HEK293 (cell line): ENCODE results near the gene FUOM.
A peak's percentile ranks its signal among the peaks of the same experiment; 100 is the strongest.

Experiments used
- OSR2 ChIP-seq: fragments of 450-650 bp; formaldehyde crosslinking; IDR thresholded peaks from 2 replicates; pipeline ENCODE4 v1.5.1; 2016; ENCODE audit warnings: missing biosample characterization, missing genetic modification characterization
- OVOL3 ChIP-seq: fragments of 450-650 bp; formaldehyde crosslinking; IDR thresholded peaks from 2 replicates; pipeline ENCODE4 v1.5.1; 2016; ENCODE audit warnings: missing biosample characterization, missing genetic modification characterization
- RBAK ChIP-seq: fragments of 450-650 bp; formaldehyde crosslinking; IDR thresholded peaks from 2 replicates; pipeline ENCODE4 v1.5.1; 2016; ENCODE audit warnings: missing biosample characterization, missing genetic modification characterization
- SCRT1 ChIP-seq: fragments of 450-650 bp; formaldehyde crosslinking; IDR thresholded peaks from 2 replicates; pipeline ENCODE4 v1.5.1; 2016; ENCODE audit warnings: missing biosample characterization, missing genetic modification characterization, borderline replicate concordance
- SP3 ChIP-seq: fragments of 450-650 bp; formaldehyde crosslinking; IDR thresholded peaks from 2 replicates; pipeline ENCODE4 v1.5.1; 2016; ENCODE audit warnings: missing biosample characterization, missing genetic modification characterization
- ZBTB11 ChIP-seq: fragments of 450-650 bp; formaldehyde crosslinking; conservative IDR thresholded peaks from 2 replicates; pipeline ENCODE4 v1.5.1; 2016; ENCODE audit warnings: low read depth, missing biosample characterization, missing genetic modification characterization
- ZBTB8A ChIP-seq: fragments of 450-650 bp; formaldehyde crosslinking; IDR thresholded peaks from 2 replicates; pipeline ENCODE4 v1.5.1; 2016; ENCODE audit warnings: missing biosample characterization, missing genetic modification characterization
- ZFP69B ChIP-seq: fragments of 450-650 bp; formaldehyde crosslinking; IDR thresholded peaks from 2 replicates; pipeline ENCODE4 v1.5.1; 2016; ENCODE audit warnings: missing biosample characterization, missing genetic modification characterization
- ZNF140 ChIP-seq: fragments of 450-650 bp; formaldehyde crosslinking; IDR thresholded peaks from 2 replicates; pipeline ENCODE4 v1.5.1; 2016; ENCODE audit warnings: missing biosample characterization, missing genetic modification characterization
- ZNF174 ChIP-seq: fragments of 450-650 bp; formaldehyde crosslinking; IDR thresholded peaks from 2 replicates; pipeline ENCODE4 v1.5.0; 2017; ENCODE audit warnings: missing biosample characterization, mild to moderate bottlenecking, missing genetic modification characterization
- ZNF184 ChIP-seq: fragments of 450-650 bp; IDR thresholded peaks from 2 replicates; pipeline ENCODE4 v1.5.1; 2018; ENCODE audit warnings: missing biosample characterization, mild to moderate bottlenecking, missing genetic modification characterization
- ZNF214 ChIP-seq: fragments of 450-650 bp; formaldehyde crosslinking; IDR thresholded peaks from 2 replicates; pipeline ENCODE4 v1.5.1; 2017; ENCODE audit warnings: missing biosample characterization, mild to moderate bottlenecking, missing genetic modification characterization, borderline replicate concordance
- ZNF223 ChIP-seq: fragments of 450-650 bp; formaldehyde crosslinking; IDR thresholded peaks from 2 replicates; pipeline ENCODE4 v1.5.1; 2016; ENCODE audit warnings: missing biosample characterization, missing genetic modification characterization
- ZNF335 ChIP-seq: fragments of 450-650 bp; formaldehyde crosslinking; conservative IDR thresholded peaks from 2 replicates; pipeline ENCODE4 v1.5.1; 2016; ENCODE audit warnings: missing biosample characterization, missing genetic modification characterization
- ZNF341 ChIP-seq: fragments of 450-650 bp; formaldehyde crosslinking; IDR thresholded peaks from 2 replicates; pipeline ENCODE4; 2016; ENCODE audit warnings: low read depth, missing biosample characterization, missing genetic modification characterization
- ZNF366 ChIP-seq: fragments of 450-650 bp; formaldehyde crosslinking; conservative IDR thresholded peaks from 2 replicates; pipeline ENCODE4 v1.5.1; 2016; ENCODE audit warnings: missing biosample characterization, missing genetic modification characterization
- ZNF416 ChIP-seq: fragments of 450-650 bp; formaldehyde crosslinking; IDR thresholded peaks from 2 replicates; pipeline ENCODE4 v1.5.1; 2016; ENCODE audit warnings: missing biosample characterization, missing genetic modification characterization
- ZNF501 ChIP-seq: fragments of 450-650 bp; formaldehyde crosslinking; IDR thresholded peaks from 2 replicates; pipeline ENCODE4 v1.5.1; 2016; ENCODE audit warnings: missing biosample characterization, missing genetic modification characterization
- ZNF518A ChIP-seq: fragments of 450-650 bp; formaldehyde crosslinking; conservative IDR thresholded peaks from 2 replicates; pipeline ENCODE4 v1.5.1; 2016; ENCODE audit warnings: low read depth, missing biosample characterization, missing genetic modification characterization
- ZNF558 ChIP-seq: fragments of 450-650 bp; formaldehyde crosslinking; IDR thresholded peaks from 2 replicates; pipeline ENCODE4 v1.5.1; 2016; ENCODE audit warnings: missing biosample characterization, missing genetic modification characterization
- ZNF561 ChIP-seq: fragments of 450-650 bp; IDR thresholded peaks from 2 replicates; pipeline ENCODE4 v1.5.1; 2018; ENCODE audit warnings: missing biosample characterization, missing genetic modification characterization, borderline replicate concordance
- ZNF623 ChIP-seq: fragments of 450-650 bp; formaldehyde crosslinking; IDR thresholded peaks from 2 replicates; pipeline ENCODE4 v1.5.1; 2016; ENCODE audit warnings: missing biosample characterization, missing genetic modification characterization
- ZNF626 ChIP-seq: fragments of 450-650 bp; sonication (Bioruptor Pico); formaldehyde crosslinking; IDR thresholded peaks from 2 replicates; pipeline ENCODE4 v1.5.1; 2018; ENCODE audit warnings: missing biosample characterization, missing genetic modification characterization, inconsistent platforms
- ZNF664 ChIP-seq: fragments of 450-650 bp; formaldehyde crosslinking; IDR thresholded peaks from 2 replicates; pipeline ENCODE4 v1.5.1; 2016; ENCODE audit warnings: missing biosample characterization, missing genetic modification characterization
- ZNF701 ChIP-seq: fragments of 450-650 bp; formaldehyde crosslinking; IDR thresholded peaks from 2 replicates; pipeline ENCODE4 v1.5.1; 2016; ENCODE audit warnings: missing biosample characterization, missing genetic modification characterization
- ZNF76 ChIP-seq: fragments of 450-650 bp; formaldehyde crosslinking; IDR thresholded peaks from 2 replicates; pipeline ENCODE4; 2016; ENCODE audit warnings: low read depth, missing biosample characterization, missing genetic modification characterization, borderline replicate concordance
- ZNF776 ChIP-seq: fragments of 450-650 bp; formaldehyde crosslinking; IDR thresholded peaks from 2 replicates; pipeline ENCODE4 v1.5.0; 2017; ENCODE audit warnings: missing biosample characterization, missing genetic modification characterization, borderline replicate concordance
- ZSCAN16 ChIP-seq: fragments of 450-650 bp; formaldehyde crosslinking; IDR thresholded peaks from 2 replicates; pipeline ENCODE4 v1.5.1; 2016; ENCODE audit warnings: missing biosample characterization, missing genetic modification characterization
- TF ChIP-seq, protein P1 (sequence below): fragments of 450-650 bp; formaldehyde crosslinking; IDR thresholded peaks from 2 replicates; pipeline ENCODE4 v1.5.1; 2016; ENCODE audit warnings: missing biosample characterization, missing genetic modification characterization, low read depth
- TF ChIP-seq, protein P2 (sequence below): fragments of 450-650 bp; formaldehyde crosslinking; IDR thresholded peaks from 2 replicates; pipeline ENCODE4 v1.5.1; 2016; ENCODE audit warnings: missing biosample characterization, missing genetic modification characterization

The FUOM gene

GRCh38 chr10:133359554-133359971, 1.7 kb upstream of the FUOM start (continued):
- no peak for TF ChIP-seq ZNF140 (tag by site-specific recombination)
- no peak for TF ChIP-seq ZNF501 (tag by site-specific recombination)
- TF ChIP-seq ZNF558 (tag by site-specific recombination): no peak
- no peak for TF ChIP-seq OSR2 (tag by site-specific recombination)
- TF ChIP-seq ZNF626: no peak
- TF ChIP-seq ZNF184 (tag by site-specific recombination): peak; percentile 68; the same call in 1 of the 2 replicates
- TF ChIP-seq ZFP69B (tag by site-specific recombination): no peak
- TF ChIP-seq ZNF561 (tag by site-specific recombination): peak; percentile 27; the same call in 1 of the 2 replicates
- no peak for TF ChIP-seq ZNF701 (tag by site-specific recombination)
- 0 out of 2 replicates have a peak, but pooled peaks have one; percentile 12 for TF ChIP-seq ZNF174 (tag by site-specific recombination)
- TF ChIP-seq ZBTB8A (tag by site-specific recombination): peak; percentile 18; the same call in 1 of the 2 replicates
- no peak for TF ChIP-seq ZNF366 (tag by site-specific recombination)
- TF ChIP-seq, protein P1, sequence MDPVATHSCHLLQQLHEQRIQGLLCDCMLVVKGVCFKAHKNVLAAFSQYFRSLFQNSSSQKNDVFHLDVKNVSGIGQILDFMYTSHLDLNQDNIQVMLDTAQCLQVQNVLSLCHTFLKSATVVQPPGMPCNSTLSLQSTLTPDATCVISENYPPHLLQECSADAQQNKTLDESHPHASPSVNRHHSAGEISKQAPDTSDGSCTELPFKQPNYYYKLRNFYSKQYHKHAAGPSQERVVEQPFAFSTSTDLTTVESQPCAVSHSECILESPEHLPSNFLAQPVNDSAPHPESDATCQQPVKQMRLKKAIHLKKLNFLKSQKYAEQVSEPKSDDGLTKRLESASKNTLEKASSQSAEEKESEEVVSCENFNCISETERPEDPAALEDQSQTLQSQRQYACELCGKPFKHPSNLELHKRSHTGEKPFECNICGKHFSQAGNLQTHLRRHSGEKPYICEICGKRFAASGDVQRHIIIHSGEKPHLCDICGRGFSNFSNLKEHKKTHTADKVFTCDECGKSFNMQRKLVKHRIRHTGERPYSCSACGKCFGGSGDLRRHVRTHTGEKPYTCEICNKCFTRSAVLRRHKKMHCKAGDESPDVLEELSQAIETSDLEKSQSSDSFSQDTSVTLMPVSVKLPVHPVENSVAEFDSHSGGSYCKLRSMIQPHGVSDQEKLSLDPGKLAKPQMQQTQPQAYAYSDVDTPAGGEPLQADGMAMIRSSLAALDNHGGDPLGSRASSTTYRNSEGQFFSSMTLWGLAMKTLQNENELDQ (tag by site-specific recombination): no peak
- no peak for TF ChIP-seq OVOL3
- 0 out of 2 replicates have a peak, but pooled peaks have one; percentile 66 for TF ChIP-seq ZNF776 (tag by site-specific recombination)
- no peak for TF ChIP-seq RBAK (tag by site-specific recombination)
- no peak for TF ChIP-seq SCRT1 (tag by site-specific recombination)
- TF ChIP-seq, protein P2, sequence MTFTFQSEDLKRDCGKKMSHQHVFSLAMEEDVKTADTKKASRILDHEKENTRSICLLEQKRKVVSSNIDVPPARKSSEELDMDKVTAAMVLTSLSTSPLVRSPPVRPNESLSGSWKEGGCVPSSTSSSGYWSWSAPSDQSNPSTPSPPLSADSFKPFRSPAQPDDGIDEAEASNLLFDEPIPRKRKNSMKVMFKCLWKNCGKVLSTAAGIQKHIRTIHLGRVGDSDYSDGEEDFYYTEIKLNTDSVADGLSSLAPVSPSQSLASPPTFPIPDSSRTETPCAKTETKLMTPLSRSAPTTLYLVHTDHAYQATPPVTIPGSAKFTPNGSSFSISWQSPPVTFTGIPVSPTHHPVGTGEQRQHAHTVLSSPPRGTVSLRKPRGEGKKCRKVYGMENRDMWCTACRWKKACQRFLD (tag by site-specific recombination): no peak
- no peak for TF ChIP-seq ZBTB11 (tag by site-specific recombination)
- TF ChIP-seq ZNF623 (tag by site-specific recombination): no peak
- TF ChIP-seq SP3 (tag by site-specific recombination): no peak
- no peak for TF ChIP-seq ZNF416
- TF ChIP-seq ZNF664: no peak
- TF ChIP-seq ZNF518A: no peak
- TF ChIP-seq ZNF335 (tag by site-specific recombination): no peak
- no peak for TF ChIP-seq ZNF214 (tag by site-specific recombination)
- no peak for TF ChIP-seq ZNF341 (tag by site-specific recombination)
- TF ChIP-seq ZSCAN16: no peak
- no peak for TF ChIP-seq ZNF76 (tag by site-specific recombination)
- TF ChIP-seq ZNF223: no peak
